ENCODE results near the gene CSTF3.

DNA sequence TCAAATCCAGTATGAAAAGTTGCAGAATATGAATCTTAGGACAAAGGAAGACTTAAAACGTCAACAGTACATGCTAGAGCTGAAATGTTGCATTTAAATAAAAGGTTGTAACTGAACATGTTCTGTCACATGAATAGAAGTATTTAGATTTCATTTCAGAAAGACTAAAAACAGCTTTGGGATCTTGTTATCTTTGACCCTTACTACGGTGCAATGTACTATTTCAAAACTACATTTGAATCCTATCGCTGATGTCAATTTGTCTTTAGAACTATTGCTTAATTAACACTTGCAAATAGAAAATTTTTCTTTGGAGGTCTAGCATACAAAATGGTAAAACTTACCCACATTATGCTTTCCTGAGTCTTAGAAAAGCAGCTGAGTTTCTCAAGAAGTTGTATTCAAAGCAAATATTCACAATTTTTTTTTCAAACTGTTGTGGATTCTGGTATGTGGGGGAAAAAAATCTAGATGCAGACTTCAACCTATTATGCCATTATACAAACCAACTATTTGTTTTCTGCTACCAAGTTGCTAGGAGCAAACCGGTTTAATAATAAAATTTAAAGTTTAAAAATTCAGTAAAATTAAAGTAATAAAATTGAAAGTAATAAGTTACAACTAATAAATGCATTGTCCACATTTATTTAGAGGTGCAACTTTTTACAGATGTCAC is 25.4 kb downstream of the CSTF3 start:
- TF ChIP-seq, protein P1, sequence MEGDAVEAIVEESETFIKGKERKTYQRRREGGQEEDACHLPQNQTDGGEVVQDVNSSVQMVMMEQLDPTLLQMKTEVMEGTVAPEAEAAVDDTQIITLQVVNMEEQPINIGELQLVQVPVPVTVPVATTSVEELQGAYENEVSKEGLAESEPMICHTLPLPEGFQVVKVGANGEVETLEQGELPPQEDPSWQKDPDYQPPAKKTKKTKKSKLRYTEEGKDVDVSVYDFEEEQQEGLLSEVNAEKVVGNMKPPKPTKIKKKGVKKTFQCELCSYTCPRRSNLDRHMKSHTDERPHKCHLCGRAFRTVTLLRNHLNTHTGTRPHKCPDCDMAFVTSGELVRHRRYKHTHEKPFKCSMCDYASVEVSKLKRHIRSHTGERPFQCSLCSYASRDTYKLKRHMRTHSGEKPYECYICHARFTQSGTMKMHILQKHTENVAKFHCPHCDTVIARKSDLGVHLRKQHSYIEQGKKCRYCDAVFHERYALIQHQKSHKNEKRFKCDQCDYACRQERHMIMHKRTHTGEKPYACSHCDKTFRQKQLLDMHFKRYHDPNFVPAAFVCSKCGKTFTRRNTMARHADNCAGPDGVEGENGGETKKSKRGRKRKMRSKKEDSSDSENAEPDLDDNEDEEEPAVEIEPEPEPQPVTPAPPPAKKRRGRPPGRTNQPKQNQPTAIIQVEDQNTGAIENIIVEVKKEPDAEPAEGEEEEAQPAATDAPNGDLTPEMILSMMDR (IDR thresholded peaks at IDR 0.05): no peak
- TF ChIP-seq EP300 (IDR thresholded peaks at IDR 0.05) (no peak), POLR2AphosphoS5 (IDR thresholded peaks at IDR 0.05) (no peak), POLR2A (IDR thresholded peaks at IDR 0.05) (no peak)

Data from upper lobe of left lung (tissue), 4 donors.